ENCODE measurements around the gene DGCR2.
"Not testable (repeated sequence)": the region's sequence is repeated elsewhere in the genome, so short reads cannot be mapped to it uniquely, and the experiment has no call there.

Gene DGCR2

DNA sequence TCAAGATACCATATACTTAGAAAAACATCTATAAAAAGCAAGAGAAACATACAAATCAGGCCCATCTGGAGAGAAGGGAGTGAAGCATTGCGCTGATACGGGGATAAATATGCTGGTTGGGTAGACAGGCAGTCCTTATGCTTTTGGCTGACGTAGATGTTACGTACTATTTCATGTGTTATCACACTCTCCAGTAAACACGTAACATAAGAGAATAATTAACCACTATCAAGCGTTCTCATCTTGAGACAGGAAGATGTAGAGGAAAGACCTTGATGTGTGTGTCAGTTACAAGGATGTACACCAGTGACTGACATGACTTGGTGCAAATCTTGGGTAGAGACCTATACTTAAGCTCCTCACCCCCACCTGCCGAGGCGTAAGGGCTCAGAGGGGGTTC is 99.5 kb downstream of the DGCR2 start:
- DNase-seq = no peak

GRCh38 chr22:19019679-19020032 is 102.6 kb downstream of the DGCR2 start:
- DNase-seq = no peak

DNA sequence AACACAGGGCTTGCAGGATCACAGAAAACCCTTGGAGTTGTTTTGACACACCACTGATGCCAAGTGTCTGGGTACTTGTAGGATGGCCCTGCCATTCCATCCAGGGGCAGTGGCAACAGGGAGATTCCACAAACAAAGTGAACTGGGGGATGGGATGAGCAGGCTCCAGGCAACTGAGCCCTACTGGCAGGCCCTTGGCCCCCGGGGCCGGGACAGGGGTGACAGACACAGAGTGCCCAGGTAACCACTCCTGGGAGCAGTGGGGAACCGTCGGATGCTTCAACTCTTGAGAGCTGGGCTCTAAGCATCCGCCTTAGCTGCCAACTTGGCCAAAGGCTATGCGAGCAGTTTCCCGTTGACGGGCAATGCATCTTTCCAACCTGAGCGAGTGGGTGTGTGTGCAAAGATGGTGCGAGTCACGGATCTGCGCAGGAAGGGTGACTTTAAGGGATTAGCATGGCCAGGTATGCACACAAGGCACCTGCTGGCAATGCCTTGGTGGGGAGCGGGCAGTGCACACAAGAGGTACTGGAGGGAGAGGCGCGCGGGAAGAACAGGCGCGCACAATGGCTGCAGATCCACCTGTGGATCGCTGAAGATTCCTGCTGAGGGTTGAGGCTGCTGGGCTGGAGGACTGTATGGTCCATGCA is 103.1 kb downstream of the DGCR2 start:
- DNase-seq = no peak

- no peak for DNase-seq
Measured at GRCh38 chr22:19018256-19018655, 104.0 kb downstream of the DGCR2 start.

DNA sequence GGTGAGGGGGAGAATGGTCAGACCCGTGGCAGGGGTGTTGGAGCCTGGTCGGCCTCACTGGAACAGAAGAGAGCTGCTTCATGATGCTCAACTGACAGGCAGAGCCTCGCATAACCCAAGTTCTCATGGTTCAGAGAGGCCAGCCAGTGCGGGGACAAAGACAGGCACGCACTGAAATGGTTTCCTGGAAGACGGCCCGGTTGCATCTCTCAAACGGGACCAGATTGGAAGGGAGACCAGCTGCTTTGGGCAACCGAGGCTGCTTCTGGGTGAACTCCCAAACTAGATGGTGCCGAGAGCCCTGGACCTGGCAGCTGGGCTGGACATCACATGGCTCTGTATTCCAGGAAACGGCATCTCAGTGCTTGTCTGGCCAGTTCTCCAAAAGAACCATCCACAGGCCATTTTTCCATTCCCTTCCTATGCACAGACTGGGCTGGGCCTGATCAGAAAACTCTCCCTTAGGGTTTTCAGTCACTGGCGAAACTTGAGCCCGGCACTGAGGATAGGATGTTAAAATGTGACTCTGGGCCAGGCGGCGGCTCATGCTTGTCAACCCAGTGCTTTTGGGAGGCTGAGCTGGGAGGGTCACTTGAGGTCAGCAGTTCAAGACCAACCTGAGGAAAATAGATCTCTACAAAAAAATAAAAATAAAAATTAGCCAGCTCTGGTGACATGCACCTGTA is 106.0 kb downstream of the DGCR2 start:
- no peak for DNase-seq

DNA sequence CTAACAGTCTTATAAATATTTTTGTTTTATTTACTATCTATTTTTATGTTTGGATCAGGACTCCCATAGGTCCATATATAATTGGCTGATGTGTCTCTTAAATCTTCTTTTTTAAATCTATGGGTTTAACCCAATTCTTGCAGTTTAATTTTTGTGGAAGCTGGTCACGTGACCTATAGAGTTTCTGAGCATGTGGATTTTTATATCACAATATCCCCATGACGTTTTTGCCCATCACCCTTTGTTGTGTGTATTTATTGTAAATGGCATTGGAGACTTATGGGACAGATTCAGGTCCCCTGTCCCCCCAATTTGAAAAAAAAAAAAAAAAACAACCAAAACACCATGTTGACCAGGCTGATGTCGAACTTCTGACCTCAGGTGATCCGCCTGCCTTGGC is 107.3 kb downstream of the DGCR2 start:
- DNase-seq = no peak

GRCh38 chr22:19013881-19014598 is 108.2 kb downstream of the DGCR2 start:
- DNase-seq = not testable (repeated sequence)

GRCh38 chr22:19013411-19013810 is 108.8 kb downstream of the DGCR2 start:
- not testable (repeated sequence) for DNase-seq

- no peak for DNase-seq
Measured at GRCh38 chr22:19012308-19012986, 109.8 kb downstream of the DGCR2 start.

DNA sequence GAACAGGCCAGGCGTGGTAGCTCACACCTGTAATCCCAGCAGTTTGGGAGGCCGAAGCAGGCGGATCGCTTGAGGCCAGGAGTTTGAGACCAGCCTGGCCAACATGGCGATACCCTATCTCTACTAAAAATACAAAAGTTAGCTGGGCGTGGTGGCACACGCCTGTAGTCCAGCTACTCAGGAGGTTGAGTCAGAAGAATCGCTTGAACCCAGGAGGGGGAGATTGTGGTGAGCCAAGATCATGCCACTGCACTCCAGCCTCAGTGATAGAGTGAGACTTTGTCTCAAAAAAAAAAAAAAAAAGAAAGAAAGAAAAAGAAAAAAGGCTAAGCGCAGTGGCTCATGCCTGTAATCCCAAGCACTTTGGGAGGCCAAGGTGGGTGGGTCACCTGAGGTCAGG is 110.6 kb downstream of the DGCR2 start:
- not testable (repeated sequence) for DNase-seq

DNA sequence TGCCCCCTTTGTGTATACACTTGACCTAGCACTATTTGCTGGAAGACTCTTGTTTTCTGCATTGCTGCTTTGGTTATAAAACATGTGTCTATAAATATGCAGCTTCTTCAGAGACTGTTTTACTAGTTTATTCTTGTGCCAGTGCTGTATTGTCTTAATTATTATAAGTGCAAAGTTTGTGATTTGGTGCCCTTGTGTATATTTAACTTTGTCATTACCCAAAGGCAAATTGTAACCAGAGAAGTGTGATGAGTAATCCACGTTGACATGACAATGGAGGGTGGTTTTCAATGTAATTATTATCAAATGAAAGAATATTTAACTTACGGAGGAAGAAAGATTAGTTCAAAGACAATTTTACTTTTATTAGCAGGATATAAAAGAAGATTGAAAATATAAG is 111.1 kb downstream of the DGCR2 start:
- no peak for DNase-seq

DNA sequence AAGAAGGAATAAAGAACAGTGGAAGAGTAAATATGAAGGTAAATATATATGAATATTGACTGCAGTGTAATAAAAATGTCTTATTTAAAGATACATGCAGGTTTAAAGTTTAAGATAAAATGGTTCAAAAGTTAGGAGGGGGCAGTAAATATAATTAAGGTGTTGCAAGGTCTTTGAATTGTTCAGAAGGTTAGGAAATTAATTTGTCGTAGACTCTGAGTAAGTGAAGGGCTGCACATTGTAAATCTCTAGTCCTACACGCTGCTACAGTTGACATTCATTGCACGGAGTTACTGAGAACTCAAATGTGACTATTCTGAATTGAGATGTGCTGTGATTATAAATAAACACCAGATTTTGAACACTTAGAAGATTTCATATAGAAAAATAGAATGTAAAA is 116.3 kb downstream of the DGCR2 start:
- no peak for DNase-seq

GRCh38 chr22:19004471-19004870 is 117.7 kb downstream of the DGCR2 start:
- no peak for DNase-seq

DNA sequence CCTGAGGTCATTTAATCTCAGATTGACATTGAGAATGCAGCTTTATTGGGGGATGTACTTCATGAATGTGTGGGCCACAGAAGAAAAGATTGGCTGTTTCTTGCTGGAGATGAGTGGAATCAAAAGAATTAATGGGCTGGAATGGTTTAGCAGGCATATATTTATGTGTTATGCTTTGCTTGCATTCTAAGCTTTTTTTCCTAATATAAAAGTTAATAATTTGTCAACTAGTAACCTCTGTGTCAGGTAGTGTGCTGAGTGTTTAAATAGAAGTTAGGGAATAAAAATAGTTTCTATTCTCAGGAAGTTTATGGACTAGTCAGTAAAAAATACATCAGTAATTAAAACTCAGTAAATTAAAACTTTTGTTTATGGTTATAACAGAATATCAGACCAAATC is 118.7 kb downstream of the DGCR2 start:
- DNase-seq = no peak

DNA sequence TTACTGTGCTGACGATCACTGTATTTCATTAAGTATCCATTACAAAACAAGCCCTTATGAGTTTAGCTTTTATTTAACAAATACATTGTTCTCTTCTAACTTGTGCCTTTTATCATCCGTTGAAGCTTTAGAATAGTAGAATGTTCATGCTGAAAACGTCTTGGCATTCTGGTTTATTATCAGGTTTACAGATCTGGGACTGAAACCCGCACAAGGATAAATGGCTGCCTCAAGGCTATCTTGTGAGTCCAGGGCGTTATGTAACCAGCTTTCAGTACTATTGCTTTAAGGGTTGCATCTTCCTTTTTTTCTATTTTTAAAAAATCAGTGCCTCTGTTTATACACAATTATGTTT is 119.6 kb downstream of the DGCR2 start:
- DNase-seq = no peak

DNA sequence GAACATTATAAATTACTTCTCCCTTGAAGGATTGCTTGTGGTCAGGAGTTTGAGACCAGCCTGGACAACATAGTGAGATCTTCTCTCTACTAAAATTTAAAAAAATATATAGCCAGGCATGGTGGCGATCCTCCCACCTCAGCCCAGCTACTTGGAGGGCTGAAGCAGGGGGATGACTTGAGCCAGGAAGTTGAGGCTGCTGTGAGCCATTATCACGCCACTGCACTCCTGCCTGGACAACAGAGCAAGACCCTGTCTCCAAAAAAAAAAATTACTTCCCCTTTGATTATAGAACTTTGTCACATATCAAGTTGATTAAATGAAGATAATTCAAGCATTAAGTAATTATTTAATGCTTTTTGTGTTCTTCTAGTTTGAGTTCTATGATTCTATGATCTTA is 121.0 kb downstream of the DGCR2 start:
- DNase-seq = no peak

DNA sequence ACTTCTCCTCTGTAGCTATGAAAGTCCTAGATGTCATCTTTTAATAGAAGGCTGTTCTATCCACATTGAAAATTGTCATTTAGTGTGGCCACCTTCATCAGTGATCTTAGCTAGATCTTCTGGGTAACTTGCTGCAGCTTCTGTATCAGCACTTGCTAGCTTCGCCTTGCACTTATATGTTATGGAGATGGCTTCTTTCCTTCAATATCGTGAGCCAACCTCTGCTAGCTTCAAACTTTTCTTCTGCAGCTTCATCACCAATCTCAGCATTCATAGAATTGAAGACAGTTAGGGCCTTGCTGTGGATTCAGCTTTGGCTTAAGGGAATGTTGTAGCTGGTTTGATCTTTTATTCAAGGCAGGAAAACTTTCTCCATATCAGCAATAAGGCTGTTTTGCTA is 122.1 kb downstream of the DGCR2 start:
- not testable (repeated sequence) for DNase-seq

- no peak for DNase-seq
Measured at GRCh38 chr22:18999416-18999815, 122.8 kb downstream of the DGCR2 start.

DNA sequence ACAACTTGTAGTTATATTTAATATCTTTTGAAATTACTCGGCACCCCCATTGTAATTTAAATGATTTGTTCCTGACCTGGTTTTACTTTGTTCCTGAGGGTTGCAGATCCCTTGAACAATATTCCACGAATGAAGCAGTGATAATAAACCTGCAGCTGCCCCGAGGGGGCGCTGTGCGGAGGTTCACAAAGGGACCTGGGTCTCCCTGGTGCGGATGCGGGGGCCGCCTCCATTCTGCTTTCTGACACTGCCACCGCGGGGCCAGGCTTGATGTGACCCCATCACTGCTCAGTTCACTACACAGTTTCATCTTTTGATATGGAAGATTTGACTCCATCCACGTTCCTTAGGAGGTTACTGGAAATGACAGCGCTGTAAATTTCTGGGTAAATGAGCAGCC is 123.2 kb downstream of the DGCR2 start:
- DNase-seq = no peak

DNA sequence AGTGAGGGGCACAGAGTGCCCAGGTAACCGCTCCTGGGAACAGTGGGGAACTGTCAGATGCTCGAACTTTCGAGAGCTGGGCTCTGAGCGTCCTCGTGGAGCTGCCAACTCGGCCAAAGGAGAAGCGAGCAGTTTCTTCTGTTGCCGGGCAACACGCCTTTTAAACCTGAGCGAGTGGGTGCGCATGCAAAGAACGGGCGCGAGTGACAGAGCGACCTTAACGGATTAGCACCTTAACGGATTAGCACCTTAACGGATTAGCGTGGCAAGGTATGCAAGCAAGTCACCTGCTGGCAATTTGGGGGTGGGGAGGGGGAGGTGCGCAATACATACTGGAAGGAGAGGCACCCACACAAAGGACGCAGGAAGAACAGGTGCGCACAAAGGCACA is 124.3 kb downstream of the DGCR2 start:
- no peak for DNase-seq

GRCh38 chr22:18997306-18997924 is 124.8 kb downstream of the DGCR2 start:
- DNase-seq = no peak

- peak in 1 of 2 experiments; percentile 64 for DNase-seq
Measured at GRCh38 chr22:18996376-18996900, 125.8 kb downstream of the DGCR2 start.

GRCh38 chr22:18995327-18995711 is 126.9 kb downstream of the DGCR2 start:
- no peak for DNase-seq
